ENCODE measurements around the gene GTF3C1.
A peak's percentile ranks its signal among the peaks of the same experiment; 100 is the strongest.

GTF3C1 gene

DNA sequence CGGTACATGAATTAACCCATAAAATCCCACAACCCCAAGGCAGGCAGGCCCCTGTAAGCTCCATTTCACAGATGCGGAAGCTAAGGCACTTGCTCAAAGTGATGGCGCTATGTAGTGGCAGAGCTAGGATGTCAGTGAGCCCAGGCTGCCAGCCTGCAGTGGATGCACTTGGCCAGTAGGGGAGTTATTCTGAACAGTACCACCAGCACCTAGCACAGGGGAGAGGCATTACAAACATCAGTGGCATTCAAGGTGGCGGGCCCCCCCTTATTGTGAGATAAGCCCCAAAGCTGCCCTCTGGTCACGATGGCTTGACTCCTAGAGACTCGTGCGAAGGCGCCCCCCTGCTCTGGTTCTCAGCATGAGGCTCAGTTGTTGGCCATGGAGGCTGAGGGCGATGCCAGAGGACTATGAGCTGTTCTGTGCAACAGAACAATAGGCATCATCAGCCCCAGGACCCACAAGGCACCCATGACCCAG lies 33.8 kb downstream of the GTF3C1 start:
- no peak for DNase-seq (ENCODE audit: low read depth, low spot score)
- TF ChIP-seq, protein P1, sequence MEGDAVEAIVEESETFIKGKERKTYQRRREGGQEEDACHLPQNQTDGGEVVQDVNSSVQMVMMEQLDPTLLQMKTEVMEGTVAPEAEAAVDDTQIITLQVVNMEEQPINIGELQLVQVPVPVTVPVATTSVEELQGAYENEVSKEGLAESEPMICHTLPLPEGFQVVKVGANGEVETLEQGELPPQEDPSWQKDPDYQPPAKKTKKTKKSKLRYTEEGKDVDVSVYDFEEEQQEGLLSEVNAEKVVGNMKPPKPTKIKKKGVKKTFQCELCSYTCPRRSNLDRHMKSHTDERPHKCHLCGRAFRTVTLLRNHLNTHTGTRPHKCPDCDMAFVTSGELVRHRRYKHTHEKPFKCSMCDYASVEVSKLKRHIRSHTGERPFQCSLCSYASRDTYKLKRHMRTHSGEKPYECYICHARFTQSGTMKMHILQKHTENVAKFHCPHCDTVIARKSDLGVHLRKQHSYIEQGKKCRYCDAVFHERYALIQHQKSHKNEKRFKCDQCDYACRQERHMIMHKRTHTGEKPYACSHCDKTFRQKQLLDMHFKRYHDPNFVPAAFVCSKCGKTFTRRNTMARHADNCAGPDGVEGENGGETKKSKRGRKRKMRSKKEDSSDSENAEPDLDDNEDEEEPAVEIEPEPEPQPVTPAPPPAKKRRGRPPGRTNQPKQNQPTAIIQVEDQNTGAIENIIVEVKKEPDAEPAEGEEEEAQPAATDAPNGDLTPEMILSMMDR (IDR thresholded peaks at IDR 0.05; ENCODE audit: low read depth, low read length) = peak; percentile 65
- in situ Hi-C loops (cut with HindIII; ENCODE audit: low sequenced_read_pairs) = no loop called here
- H3K4me3 ChIP-seq (ENCODE audit: low read depth, low read length) = no peak overlapping the region

DNA sequence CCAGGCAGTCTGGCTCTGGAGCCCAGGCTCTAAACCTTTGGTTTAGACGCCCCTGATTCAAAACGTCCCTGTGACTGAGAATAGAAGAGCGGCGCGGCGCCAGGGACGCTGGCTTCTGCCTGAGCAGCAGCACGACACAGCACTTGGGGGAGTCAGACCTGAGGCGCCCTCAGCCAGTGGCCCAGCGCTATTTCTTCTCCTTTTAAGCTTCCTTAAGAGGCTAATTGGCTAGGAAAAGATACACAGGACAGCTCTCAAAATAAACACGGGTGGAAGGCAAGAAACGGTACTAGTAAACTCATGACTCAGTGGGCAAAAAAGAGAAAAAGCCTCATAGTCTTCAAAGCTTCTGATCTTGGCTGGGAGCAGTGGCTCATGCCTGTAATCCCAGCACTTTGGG lies 34.9 kb downstream of the GTF3C1 start:
- TF ChIP-seq, protein P1 (IDR thresholded peaks at IDR 0.05; ENCODE audit: low read depth, low read length) = no peak
- in situ Hi-C loops (cut with HindIII; ENCODE audit: low sequenced_read_pairs) = no loop called here
- DNase-seq (ENCODE audit: low read depth, low spot score) = no peak
- no peak overlapping the region for H3K4me3 ChIP-seq (ENCODE audit: low read depth, low read length)

DNA sequence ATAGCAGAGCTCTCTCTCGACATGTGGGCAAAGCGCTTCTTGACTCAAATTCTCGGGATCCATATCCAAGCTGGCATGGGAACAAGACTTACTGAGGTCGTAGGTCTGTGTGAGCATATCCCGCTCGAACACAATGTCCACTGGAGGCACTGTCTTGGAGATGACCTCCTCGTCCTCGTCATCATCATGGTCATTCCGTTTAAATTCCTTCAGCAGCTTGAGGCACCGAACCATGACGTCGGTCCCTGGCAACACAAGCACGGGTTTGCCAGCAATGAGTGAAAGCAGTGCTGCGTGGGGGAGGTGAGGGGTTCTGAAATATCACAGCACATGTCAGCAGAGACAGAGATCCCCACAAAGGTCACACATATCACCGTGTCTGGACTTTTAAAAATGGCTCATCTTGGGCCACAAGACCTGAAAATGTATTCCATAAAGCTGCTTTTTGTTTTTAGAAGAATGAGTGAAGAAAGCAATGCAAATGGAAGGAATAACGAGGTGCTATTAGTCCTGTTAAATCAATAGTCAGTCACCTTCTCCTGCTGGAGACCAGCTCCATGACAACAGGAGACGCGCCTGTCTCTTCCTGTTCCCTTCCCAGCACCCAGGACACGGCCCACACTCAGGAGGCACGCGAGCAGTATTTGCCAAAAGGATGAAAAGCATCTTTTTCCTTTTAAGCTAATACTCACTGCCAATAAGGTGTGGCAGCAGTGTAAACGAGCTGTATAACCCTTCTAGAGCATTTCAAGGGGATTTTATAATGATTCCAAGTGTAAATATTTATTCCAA lies 37.9 kb downstream of the GTF3C1 start:
- in situ Hi-C loops (cut with HindIII; ENCODE audit: low sequenced_read_pairs) = no loop called here

DNA sequence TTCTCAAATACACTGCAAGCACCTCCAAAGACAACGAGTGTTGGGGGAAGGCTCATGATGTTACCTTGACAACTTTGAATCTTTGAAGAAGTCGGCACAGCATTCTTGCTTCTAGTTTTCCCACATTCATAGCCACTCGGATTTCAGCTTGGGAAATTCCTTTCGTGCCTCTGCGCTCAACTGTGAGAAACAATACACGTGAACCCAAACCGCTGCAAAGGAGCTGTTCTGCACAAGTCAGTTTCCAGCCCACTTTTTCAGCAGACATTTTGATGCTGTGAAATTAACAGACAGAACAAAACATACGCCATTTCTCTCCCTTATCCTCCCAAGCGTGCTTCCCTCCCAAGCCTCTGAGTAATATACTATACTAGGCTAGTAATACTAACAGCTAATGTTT lies 41.2 kb downstream of the GTF3C1 start:
- in situ Hi-C loops (cut with HindIII; ENCODE audit: low sequenced_read_pairs) = no loop called here
- TF ChIP-seq, protein P1 (IDR thresholded peaks at IDR 0.05; ENCODE audit: low read depth, low read length) = no peak
- DNase-seq (ENCODE audit: low read depth, low spot score) = no peak

More for the DNA sequence above, 37.9 kb downstream of the GTF3C1 start:
- no peak overlapping the region for H3K4me3 ChIP-seq (ENCODE audit: low read depth, low read length)
- DNase-seq (ENCODE audit: low read depth, low spot score) = peak; percentile 14
- TF ChIP-seq, protein P1 (IDR thresholded peaks at IDR 0.05; ENCODE audit: low read depth, low read length) = no peak

DNA sequence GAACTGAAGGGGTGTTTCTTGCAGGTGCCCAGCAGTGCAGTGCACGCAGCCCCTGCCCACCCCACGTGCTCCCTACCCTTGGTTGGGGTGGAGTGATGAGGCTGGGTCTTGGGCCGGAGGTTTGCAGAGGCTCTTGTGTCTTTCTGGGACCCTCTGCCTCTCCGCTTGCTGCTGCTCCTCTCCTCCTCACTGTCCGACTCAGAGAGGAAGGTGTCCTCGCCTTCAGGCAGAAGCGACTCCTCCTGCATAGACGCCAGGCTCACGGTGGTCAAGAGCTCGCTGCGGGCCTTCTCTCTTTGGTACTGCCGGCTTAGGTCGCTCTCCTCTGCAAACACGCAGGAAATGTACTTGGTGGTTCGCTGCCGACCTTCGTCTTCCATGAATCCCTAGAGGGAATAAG lies 42.9 kb downstream of the GTF3C1 start:
- H3K4me3 ChIP-seq (ENCODE audit: low read depth, low read length) = no peak overlapping the region
- no peak for DNase-seq (ENCODE audit: low read depth, low spot score)
- TF ChIP-seq, protein P1 (IDR thresholded peaks at IDR 0.05; ENCODE audit: low read depth, low read length) = no peak
- in situ Hi-C loops (cut with HindIII; ENCODE audit: low sequenced_read_pairs) = no loop called here

More for the DNA sequence above, 41.2 kb downstream of the GTF3C1 start:
- no peak overlapping the region for H3K4me3 ChIP-seq (ENCODE audit: low read depth, low read length)

DNA sequence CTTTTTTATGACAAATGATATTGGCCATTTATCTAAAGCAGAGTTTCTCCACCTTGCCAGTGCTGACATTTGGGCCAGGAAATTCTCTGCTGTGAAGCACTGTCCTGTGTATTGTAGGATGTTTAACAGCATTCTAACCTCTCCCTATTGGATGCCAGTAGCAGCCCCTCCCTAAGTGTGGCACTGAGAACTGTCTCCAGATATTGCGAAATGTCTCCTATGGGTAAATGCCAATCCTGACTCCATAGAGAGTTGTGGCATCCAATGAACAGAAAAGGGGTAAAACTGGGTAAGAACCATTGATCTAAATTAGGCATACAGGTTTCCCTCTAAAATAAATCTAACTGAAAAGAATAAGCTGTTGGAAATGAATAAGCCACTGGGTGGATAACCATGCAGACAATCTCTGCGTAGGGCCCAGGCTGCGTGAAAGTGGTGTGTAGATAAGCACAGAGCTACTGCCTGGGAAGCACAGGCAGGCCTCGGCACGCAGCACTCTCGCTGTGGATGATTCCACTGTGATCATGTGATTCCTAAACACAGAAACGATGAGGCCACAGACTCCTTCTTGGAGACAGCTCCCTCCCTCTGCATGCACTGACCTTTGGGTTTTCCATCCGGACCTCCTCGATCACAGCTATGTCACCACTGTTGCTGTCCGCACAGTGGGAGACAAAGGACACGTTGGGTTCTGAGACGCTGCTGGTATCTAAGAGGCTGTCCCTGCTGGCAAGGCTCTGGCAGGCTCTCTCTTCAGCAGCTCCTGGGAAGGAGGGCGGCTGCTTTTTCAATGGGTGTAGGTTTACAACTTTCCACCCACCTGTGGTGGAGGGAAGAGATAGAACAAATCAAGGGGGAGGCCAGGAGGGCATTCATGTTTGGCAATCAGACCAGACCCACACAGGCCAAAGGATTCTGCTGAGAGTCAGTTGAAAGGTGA lies 44.1 kb downstream of the GTF3C1 start:
- in situ Hi-C loops (cut with HindIII; ENCODE audit: low sequenced_read_pairs) = no loop called here
- no peak for DNase-seq (ENCODE audit: low read depth, low spot score)
- no peak overlapping the region for H3K4me3 ChIP-seq (ENCODE audit: low read depth, low read length)
- TF ChIP-seq, protein P1 (IDR thresholded peaks at IDR 0.05; ENCODE audit: low read depth, low read length) = no peak
